Sigmoid colon (tissue), 7 donors: Measurements from ENCODE around the gene UBA52. TPM values are rescaled to one million over a fixed set of nuclear protein-coding genes. Genes with fewer than 3 reads are reported as not detected.
A peak's percentile ranks its signal among the peaks of the same experiment; 100 is the strongest.

Experiments used
- DNase-seq: peaks from one replicate; pipeline ENCODE4 v3.0.0-alpha.2; 2019
- H3K27ac ChIP-seq, 4 donors: fragments of 200-600 bp; sonication (generic); one replicate each; pipeline ENCODE4 v1.5.1; 2016 to 2019; ENCODE audit warnings: mild to moderate bottlenecking in 1 of 4
- H3K27me3 ChIP-seq, 3 donors: fragments of 200-600 bp; sonication (generic); one replicate each; pipeline ENCODE4 v1.5.1; 2019; ENCODE audit warnings: mild to moderate bottlenecking in 1 of 3
- H3K36me3 ChIP-seq, 4 donors: fragments of 200-600 bp; sonication (generic); one replicate each; pipeline ENCODE4 v1.5.1; 2016 to 2019
- H3K4me1 ChIP-seq, 4 donors: fragments of 200-600 bp; sonication (generic); one replicate each; pipeline ENCODE4 v1.5.1; 2017 to 2019
- H3K4me3 ChIP-seq, 4 donors: fragments of 200-600 bp; sonication (generic); one replicate each; pipeline ENCODE4 v1.5.1; 2017 to 2019; ENCODE audit warnings: mild to moderate bottlenecking in 2 of 4, moderate library complexity in 1 of 4
- H3K9me3 ChIP-seq, 4 donors: fragments of 200-600 bp in 3 of 4; sonication (generic) in 3 of 4; one replicate each; pipeline versions ENCODE4 v1.5.1 to v1.6.1; 2013 to 2019
- CTCF ChIP-seq, 4 experiments: fragments of 450-650 bp in 3 of 4; fragments of 200-600 bp in 1 of 4; IDR thresholded peaks; one replicate each; pipeline ENCODE4 v1.5.1; 2016 to 2019; ENCODE audit warnings: antibody characterized with exemption in 4 of 4, mild to moderate bottlenecking in 3 of 4, moderate library complexity in 2 of 4
- EP300 ChIP-seq, 4 donors: sonication (generic); formaldehyde crosslinking; IDR thresholded peaks; one replicate each; pipeline ENCODE4 v1.6.1; 2017; ENCODE audit warnings: antibody characterized with exemption in 4 of 4
- POLR2A ChIP-seq, 2 donors: fragments of 450-650 bp; IDR thresholded peaks; one replicate each; pipeline ENCODE4 v1.6.1; 2016; ENCODE audit warnings: antibody characterized with exemption in 2 of 2, mild to moderate bottlenecking in 2 of 2, moderate library complexity in 2 of 2
- POLR2AphosphoS5 ChIP-seq, 4 donors: sonication (generic); formaldehyde crosslinking; IDR thresholded peaks; one replicate each; pipeline ENCODE4 v1.6.1; 2017; ENCODE audit warnings: antibody characterized with exemption in 4 of 4
- WGBS, 2 donors: extraction: QIAGEN DNeasy Blood & Tissue Kit; methylation state at CpG; one replicate each; pipeline ENCODE4 v1.1.7; 2013; 5-methylcytosine and 5-hydroxymethylcytosine counted together
- intact Hi-C: fragments of 100-400 bp; cut with DNase I; formaldehyde crosslinking; loops from one replicate; pipeline ENCODE4 v1.15.1; 2023
- polyA plus RNA-seq, 3 donors: library from polyadenylated mRNA; stranded (reverse); fragments of 200-250 nt; gene quantifications; one replicate each; pipeline ENCODE4 v1.2.3, GENCODE V29; 2013
- total RNA-seq, 4 donors: library from RNA; depleted of rRNA; stranded (reverse); fragments of >200 nt; gene quantifications; one replicate each; pipeline ENCODE4 v1.1.0, GENCODE V29; 2016
- donor health status: healthy with polysubstance abuse.
- donor health status: Bipolar disorder and iron deficiency.
- donor health status: healthy.

Gene UBA52
- total and polyA plus RNA-seq, 7 donors: 450 to 1,720 (median 1,029) TPM

DNA sequence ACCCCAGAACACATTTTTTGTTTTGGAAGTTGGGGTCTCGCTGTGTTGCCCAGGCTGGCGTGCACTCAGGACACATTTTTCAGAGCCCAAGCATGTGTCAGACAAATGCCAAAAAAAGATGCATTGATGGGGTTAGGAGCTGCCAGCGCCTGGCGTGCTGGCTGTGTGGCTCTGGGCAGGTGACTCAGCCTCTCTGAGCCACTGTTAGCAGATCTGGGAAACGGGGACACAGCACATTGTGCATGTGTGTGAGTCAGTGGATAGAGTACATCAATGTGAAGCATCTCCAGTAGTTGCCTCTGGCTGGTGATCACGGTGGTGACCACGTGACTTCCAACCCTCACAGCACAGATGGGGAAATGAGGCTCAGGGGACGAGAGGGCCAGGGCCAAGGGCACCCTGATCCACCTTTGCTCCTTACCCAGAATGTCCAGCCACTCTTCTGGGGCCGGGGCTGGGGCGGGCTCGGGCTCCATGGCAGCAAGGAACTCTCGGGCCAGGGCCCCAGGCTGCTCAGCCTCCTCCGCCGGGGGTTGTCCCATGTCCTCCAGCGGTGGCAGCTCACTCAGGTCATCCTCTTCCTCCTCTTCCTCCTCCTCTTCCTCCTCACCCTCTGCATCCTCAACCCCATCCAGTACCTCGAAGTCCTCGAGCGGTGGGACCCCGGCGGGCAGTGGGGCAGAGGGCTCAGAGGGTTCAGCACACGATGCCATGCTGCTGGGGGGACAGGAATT lies 30.2 kb upstream of the UBA52 start:
- Histone ChIP-seq H3K27ac (peak overlapping the region; percentile 92 to 99 (median 94)), H3K4me1 (peaks cover 0 to 18% (median 13%) of the 10 kb centered on the region in 4 donors), H3K4me3 (no peak overlapping the region), H3K36me3 (peaks cover 14 to 50% (median 19%) of the 10 kb centered on the region in 4 donors), H3K27me3 (no peaks in the 10 kb centered on the region), H3K9me3 (no peaks in the 10 kb centered on the region)
- 90 to 91% methylated on average over 21 of the region's 21 CpGs for WGBS, 2 donors
- DNase-seq: no peak
- intact Hi-C loops: no loop called here
- no peak for TF ChIP-seq CTCF (IDR thresholded peaks at IDR 0.05)
- no peak for TF ChIP-seq POLR2AphosphoS5 (IDR thresholded peaks at IDR 0.05)
- no peak for TF ChIP-seq POLR2A (IDR thresholded peaks at IDR 0.05)
- no peak for TF ChIP-seq EP300 (IDR thresholded peaks at IDR 0.05)

DNA sequence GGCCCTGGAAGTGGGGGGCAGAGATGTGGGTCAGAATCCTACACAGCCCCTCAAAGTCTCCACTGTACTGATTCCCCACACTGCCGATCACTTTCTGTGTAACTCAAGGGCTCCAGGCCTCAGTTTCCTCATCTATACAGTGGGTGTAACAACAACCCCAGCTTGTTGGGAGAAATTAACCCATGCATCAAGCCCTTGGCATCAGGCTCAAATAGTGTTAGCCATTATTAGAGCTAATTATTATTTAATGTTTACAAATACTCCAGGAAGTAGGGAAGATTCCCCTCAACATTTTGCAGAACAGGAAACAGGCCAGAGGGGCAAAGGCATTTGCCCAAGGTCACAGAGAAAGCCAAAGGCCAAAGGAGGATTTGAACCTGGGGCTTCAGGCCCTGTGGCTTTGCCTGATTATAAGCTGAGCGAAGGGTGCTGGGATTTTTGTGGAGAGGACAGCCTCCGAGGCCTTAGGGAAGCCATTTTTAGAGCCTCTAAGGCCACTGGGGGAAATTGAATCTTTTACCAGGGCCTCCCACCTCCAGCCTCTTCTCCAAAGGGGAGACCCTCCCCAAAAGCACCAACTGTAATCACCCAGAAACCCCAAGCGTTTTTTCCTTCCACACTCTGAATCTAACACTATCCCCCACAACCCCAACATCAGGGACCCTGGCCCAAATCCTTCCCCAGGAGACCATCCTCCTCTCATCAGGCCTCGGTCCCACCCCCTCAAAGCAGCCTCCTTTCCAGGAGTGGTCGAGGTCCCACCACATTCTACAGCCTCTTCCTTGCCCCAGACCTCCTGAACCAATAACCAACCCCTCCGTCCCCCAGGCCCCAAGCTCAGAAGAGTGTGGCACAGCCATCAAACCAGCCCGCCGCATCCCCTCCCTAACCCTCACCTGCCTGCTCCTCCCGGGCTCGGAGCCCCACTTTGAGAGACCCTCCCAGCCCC lies 29.4 kb upstream of the UBA52 start:
- TF ChIP-seq POLR2A (IDR thresholded peaks at IDR 0.05) (no peak), EP300 (IDR thresholded peaks at IDR 0.05) (no peak), POLR2AphosphoS5 (IDR thresholded peaks at IDR 0.05) (no peak), CTCF (IDR thresholded peaks at IDR 0.05) (no peak)
- DNase-seq: no peak
- peaks cover 12 to 41% (median 17%) of the 10 kb centered on the region in 4 donors for H3K36me3 ChIP-seq
- no peaks in the 10 kb centered on the region for H3K9me3 ChIP-seq
- no peaks in the 10 kb centered on the region for H3K27me3 ChIP-seq
- peaks cover 0 to 18% (median 13%) of the 10 kb centered on the region in 4 donors for H3K4me1 ChIP-seq
- peak overlapping the region; percentile 92 to 99 (median 94) for H3K27ac ChIP-seq
- peak overlapping the region; percentile 84 to 98 (median 90) for H3K4me3 ChIP-seq
- intact Hi-C loops: loop anchor here (2.0 kb wide), 1 partner anchor 19 kb away; the partner anchor contains the start of gene ELL
- WGBS, 2 donors: 20 to 24% methylated on average over 11 of the region's 11 CpGs

- peaks cover 9 to 32% (median 15%) of the 10 kb centered on the region in 4 donors for H3K36me3 ChIP-seq
- no peaks in the 10 kb centered on the region for H3K27me3 ChIP-seq
- H3K9me3 ChIP-seq: no peaks in the 10 kb centered on the region
- peak; percentile 97 for DNase-seq
- H3K4me1 ChIP-seq: peaks cover 0 to 18% (median 13%) of the 10 kb centered on the region in 4 donors
- TF ChIP-seq POLR2A (IDR thresholded peaks at IDR 0.05) (no peak), POLR2AphosphoS5 (IDR thresholded peaks at IDR 0.05) (peak in 2 of 4 donors; percentile 43 to 55), CTCF (IDR thresholded peaks at IDR 0.05) (no peak), EP300 (IDR thresholded peaks at IDR 0.05) (no peak)
- H3K4me3 ChIP-seq: peak within 1 kb of the TSS; percentile 84 to 98 (median 90)
- H3K27ac ChIP-seq: peak within 1 kb of the TSS; percentile 92 to 99 (median 94)
- intact Hi-C loops: loop anchor here (2.0 kb wide), 1 partner anchor 20 kb away; the partner anchor contains the start of gene ELL
- WGBS, 2 donors: 0 to 1% methylated on average over 86 of the region's 86 CpGs
Observed at GRCh38 chr19:18542941-18543813, 28.5 kb upstream of the UBA52 start, which contains the start of gene FKBP8. Gene FKBP8, minus strand, starts transcription at chr19:18543573. Its CDS starts 1,603 bp downstream, at chr19:18541970.
